Endothelial cell of umbilical vein (primary cell): Measurements from ENCODE around the gene FAM216A.

Experiments
- CTCF ChIP-seq, 2 donors: IDR thresholded peaks; 1 replicate in 1 of 2; 2 replicates in 1 of 2; pipeline ENCODE4 v1.5.1; 2011; ENCODE audit warnings: low read length in 2 of 2, mild to moderate bottlenecking in 2 of 2, moderate library complexity in 2 of 2, control low read depth in 1 of 2, inconsistent platforms in 1 of 2, low read depth in 1 of 2; ENCODE audit not compliant: insufficient read depth in 1 of 2; ENCODE audit errors: extremely low read depth in 1 of 2
- EZH2 ChIP-seq: IDR thresholded peaks from 2 replicates; pipeline ENCODE4 v1.6.1; 2012; ENCODE audit warnings: borderline replicate concordance, low read depth, mild to moderate bottlenecking, moderate library complexity, low read length, inconsistent platforms; ENCODE audit not compliant: severe bottlenecking

- TF ChIP-seq EZH2 (no peak), CTCF (IDR thresholded peaks at IDR 0.05; ENCODE audit: extremely low read depth in 1 of 2, insufficient read depth in 1 of 2, low read depth in 1 of 2, low read length in 2 of 2) (no peak)
These were observed 45.7 kb downstream of the FAM216A start for GRCh38 chr12:110514363-110514762.
